ENCODE data around the gene FSHR. TPM values are rescaled to one million over a fixed set of nuclear protein-coding genes. Genes with fewer than 3 reads are reported as not detected.

The FSHR gene
- total RNA-seq, 1 experiment from 2014 or later, result not detected

DNA sequence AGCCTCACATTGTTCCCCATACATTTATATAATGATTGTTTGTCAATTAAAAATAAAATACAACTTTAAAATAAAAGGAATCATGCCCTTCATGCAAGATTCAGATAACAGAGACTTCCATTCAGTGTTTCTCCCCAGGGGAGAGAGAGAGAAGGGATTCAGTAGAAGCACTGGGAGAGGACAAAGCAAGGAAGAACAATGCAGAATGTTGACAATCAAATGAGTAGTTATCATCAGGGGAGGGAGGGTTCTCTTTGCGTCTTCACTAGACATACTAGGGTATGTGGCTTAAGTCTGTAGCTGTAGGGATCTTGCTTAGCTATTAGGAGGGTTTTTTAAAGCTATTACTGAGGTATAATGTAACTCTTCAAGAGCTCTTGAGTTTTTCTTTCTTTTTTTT, 30.7 kb downstream of the FSHR start:
- CTCF ChIA-PET, result no interaction called here
- Histone ChIP-seq H3K9me2 (replicated peaks; ENCODE audit: low read length) (no peaks in the 10 kb centered on the region), H3K4me3 (ENCODE audit: low read length) (no peak overlapping the region), H3K4me2 (ENCODE audit: low read length) (no peak overlapping the region), H3F3A (ENCODE audit: low read length, unreplicated experiment) (no peaks in the 10 kb centered on the region), H3K79me2 (ENCODE audit: low read length) (no peaks in the 10 kb centered on the region), H3K27ac (ENCODE audit: low read length) (no peak overlapping the region), H3K27me3 (ENCODE audit: low read length) (no peaks in the 10 kb centered on the region), H3K9me3 (ENCODE audit: low read length) (0 out of 2 replicates have a peak, but pooled peaks cover 4% of the 10 kb centered on the region), H3K4me1 (ENCODE audit: insufficient read depth, low read length) (no peaks in the 10 kb centered on the region), H3K9ac (ENCODE audit: low read length) (no peak overlapping the region), H4K20me1 (ENCODE audit: low read length) (no peaks in the 10 kb centered on the region), H3K36me3 (ENCODE audit: low read depth, low read length) (no peaks in the 10 kb centered on the region), H2AFZ (ENCODE audit: low read length) (no peak overlapping the region)
- TF ChIP-seq EZH2 (IDR thresholded peaks at IDR 0.05; ENCODE audit: low read length, unreplicated experiment) (no peak), EZH2phosphoT487 (IDR thresholded peaks at IDR 0.05; ENCODE audit: borderline replicate concordance, low read length) (no peak)
- TF ChIP-seq, protein P1, sequence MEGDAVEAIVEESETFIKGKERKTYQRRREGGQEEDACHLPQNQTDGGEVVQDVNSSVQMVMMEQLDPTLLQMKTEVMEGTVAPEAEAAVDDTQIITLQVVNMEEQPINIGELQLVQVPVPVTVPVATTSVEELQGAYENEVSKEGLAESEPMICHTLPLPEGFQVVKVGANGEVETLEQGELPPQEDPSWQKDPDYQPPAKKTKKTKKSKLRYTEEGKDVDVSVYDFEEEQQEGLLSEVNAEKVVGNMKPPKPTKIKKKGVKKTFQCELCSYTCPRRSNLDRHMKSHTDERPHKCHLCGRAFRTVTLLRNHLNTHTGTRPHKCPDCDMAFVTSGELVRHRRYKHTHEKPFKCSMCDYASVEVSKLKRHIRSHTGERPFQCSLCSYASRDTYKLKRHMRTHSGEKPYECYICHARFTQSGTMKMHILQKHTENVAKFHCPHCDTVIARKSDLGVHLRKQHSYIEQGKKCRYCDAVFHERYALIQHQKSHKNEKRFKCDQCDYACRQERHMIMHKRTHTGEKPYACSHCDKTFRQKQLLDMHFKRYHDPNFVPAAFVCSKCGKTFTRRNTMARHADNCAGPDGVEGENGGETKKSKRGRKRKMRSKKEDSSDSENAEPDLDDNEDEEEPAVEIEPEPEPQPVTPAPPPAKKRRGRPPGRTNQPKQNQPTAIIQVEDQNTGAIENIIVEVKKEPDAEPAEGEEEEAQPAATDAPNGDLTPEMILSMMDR (conservative IDR thresholded peaks at IDR 0.05; ENCODE audit: low read depth, low read length), result no peak
- intact Hi-C loops (cut with micrococcal nuclease), result no loop called here
- DNase-seq (no peak), ATAC-seq (no peak)
- POLR2A ChIA-PET (ENCODE audit: unreplicated experiment), result no interaction called here
- no TSS peak for BruUV-seq (replicated peaks)

DNA sequence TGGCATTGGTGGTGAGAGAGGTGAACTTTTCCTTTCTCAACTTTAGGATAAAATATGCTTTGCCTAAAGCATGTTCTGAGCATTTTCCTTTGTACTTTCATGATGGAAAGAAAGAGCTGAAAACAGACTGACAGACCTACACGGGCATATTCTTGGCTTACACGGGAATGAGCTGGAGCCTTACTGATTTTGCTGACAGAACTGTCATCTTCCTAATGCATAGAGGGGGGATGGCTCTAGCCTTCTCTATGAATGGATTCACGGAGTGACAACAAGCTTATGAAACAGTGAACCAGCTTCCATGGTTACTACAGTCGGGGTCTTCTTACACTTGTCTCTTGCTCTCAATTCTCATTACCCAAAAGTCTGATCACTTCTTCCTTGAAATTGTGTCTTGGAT, 32.2 kb downstream of the FSHR start:
- H3K9me2 ChIP-seq (replicated peaks; ENCODE audit: low read length), result no peaks in the 10 kb centered on the region
- DNase-seq (no peak), ATAC-seq (no peak)
- CTCF ChIA-PET, result no interaction called here
- no peak overlapping the region for H3K27ac ChIP-seq (ENCODE audit: low read length)
- no peak overlapping the region for H2AFZ ChIP-seq (ENCODE audit: low read length)
- POLR2A ChIA-PET (ENCODE audit: unreplicated experiment), result no interaction called here
- no peaks in the 10 kb centered on the region for H3K4me1 ChIP-seq (ENCODE audit: insufficient read depth, low read length)
- no peaks in the 10 kb centered on the region for H3K27me3 ChIP-seq (ENCODE audit: low read length)
- no peaks in the 10 kb centered on the region for H4K20me1 ChIP-seq (ENCODE audit: low read length)
- no peak overlapping the region for H3K9ac ChIP-seq (ENCODE audit: low read length)
- no peak overlapping the region for H3K4me3 ChIP-seq (ENCODE audit: low read length)
- BruUV-seq (replicated peaks), result no TSS peak
- TF ChIP-seq EZH2 (IDR thresholded peaks at IDR 0.05; ENCODE audit: low read length, unreplicated experiment) (no peak), EZH2phosphoT487 (IDR thresholded peaks at IDR 0.05; ENCODE audit: borderline replicate concordance, low read length) (no peak)
- TF ChIP-seq, protein P1 (conservative IDR thresholded peaks at IDR 0.05; ENCODE audit: low read depth, low read length), result no peak
- no peaks in the 10 kb centered on the region for H3K79me2 ChIP-seq (ENCODE audit: low read length)
- no peaks in the 10 kb centered on the region for H3K36me3 ChIP-seq (ENCODE audit: low read depth, low read length)
- no peak overlapping the region for H3K4me2 ChIP-seq (ENCODE audit: low read length)
- intact Hi-C loops (cut with micrococcal nuclease), result no loop called here
- H3K9me3 ChIP-seq (ENCODE audit: low read length), result 0 out of 2 replicates have a peak, but pooled peaks cover 4% of the 10 kb centered on the region
- H3F3A ChIP-seq (ENCODE audit: low read length, unreplicated experiment), result no peaks in the 10 kb centered on the region

DNA sequence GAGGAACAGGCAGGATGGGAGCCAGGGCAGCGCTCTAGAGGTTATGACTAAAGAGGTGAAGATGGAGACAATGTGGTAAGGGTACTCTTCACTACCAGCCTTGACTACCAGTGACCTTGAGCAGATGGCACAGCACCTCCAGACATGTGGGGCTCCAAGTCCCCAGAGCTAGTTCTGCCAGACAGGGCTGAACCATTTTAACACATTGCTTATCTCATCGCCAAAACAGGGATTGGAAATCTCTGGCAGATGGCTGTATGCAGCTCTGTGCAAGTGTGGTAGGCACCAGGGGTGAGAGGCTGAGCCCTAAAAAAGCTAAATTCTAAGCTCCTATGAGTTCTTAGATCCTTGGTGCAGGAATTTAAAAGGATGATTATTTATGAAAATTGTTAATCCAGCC, 41.3 kb downstream of the FSHR start:
- Histone ChIP-seq H3F3A (ENCODE audit: low read length, unreplicated experiment) (no peaks in the 10 kb centered on the region), H3K27me3 (ENCODE audit: low read length) (no peaks in the 10 kb centered on the region), H3K9me2 (replicated peaks; ENCODE audit: low read length) (no peaks in the 10 kb centered on the region), H3K9me3 (ENCODE audit: low read length) (peaks cover 5% of the 10 kb centered on the region), H4K20me1 (ENCODE audit: low read length) (no peaks in the 10 kb centered on the region), H3K79me2 (ENCODE audit: low read length) (no peaks in the 10 kb centered on the region), H3K4me3 (ENCODE audit: low read length) (no peak overlapping the region), H3K9ac (ENCODE audit: low read length) (no peak overlapping the region), H3K36me3 (ENCODE audit: low read depth, low read length) (no peaks in the 10 kb centered on the region), H3K27ac (ENCODE audit: low read length) (no peak overlapping the region), H3K4me1 (ENCODE audit: insufficient read depth, low read length) (no peaks in the 10 kb centered on the region), H2AFZ (ENCODE audit: low read length) (no peak overlapping the region), H3K4me2 (ENCODE audit: low read length) (no peak overlapping the region)
- ChIA-PET POLR2A (ENCODE audit: unreplicated experiment) (no interaction called here), CTCF (no interaction called here)
- TF ChIP-seq EZH2 (IDR thresholded peaks at IDR 0.05; ENCODE audit: low read length, unreplicated experiment), result no peak
- TF ChIP-seq, protein P1 (conservative IDR thresholded peaks at IDR 0.05; ENCODE audit: low read depth, low read length), result no peak
- TF ChIP-seq EZH2phosphoT487 (IDR thresholded peaks at IDR 0.05; ENCODE audit: borderline replicate concordance, low read length), result no peak
- no TSS peak for BruUV-seq (replicated peaks)
- intact Hi-C loops (cut with micrococcal nuclease), result no loop called here
- ATAC-seq (no peak), DNase-seq (no peak)

Data from PC-3 (cell line).